Activated naive CD8-positive, alpha-beta T cell treated with anti-CD3 and anti-CD28 coated beads, Interleukin-2, amount 10 ng/mL, durations not matched to agents 7 days and 5 days (primary cell): Measurements from ENCODE around the gene SLC25A41. TPM values are rescaled to one million over a fixed set of nuclear protein-coding genes. Genes with fewer than 3 reads are reported as not detected.

Experiments used
- ATAC-seq: fragments of 150-1000 bp; cut with Tn5 transposase; one replicate; pipeline ENCODE4 v1.10.0; 2021; ENCODE audit warnings: low read depth, moderate library complexity
- POLR2A ChIA-PET: fragments of 350-600 bp; sonication (Branson Sonifier 250); formaldehyde crosslinking; loops from one replicate; lab custom pipeline; 2021; ENCODE audit warnings: antibody characterized with exemption; lab: Charles Lee
- DNase-seq: peaks from one replicate; pipeline ENCODE4 v3.0.0; 2021
- H3K27ac Mint-ChIP-seq: one replicate; pipeline ENCODE4 v1.8.0; 2022; ENCODE audit warnings: mild to moderate bottlenecking, mixed read lengths
- H3K27me3 Mint-ChIP-seq: one replicate; pipeline ENCODE4 v1.8.0; 2022; ENCODE audit warnings: mild to moderate bottlenecking, moderate library complexity, mixed read lengths
- H3K36me3 Mint-ChIP-seq: one replicate; pipeline ENCODE4 v1.8.0; 2021; ENCODE audit warnings: mild to moderate bottlenecking, mixed read lengths
- H3K4me1 Mint-ChIP-seq: one replicate; pipeline ENCODE4 v1.8.0; 2021; ENCODE audit warnings: mixed read lengths
- H3K4me3 Mint-ChIP-seq: one replicate; pipeline ENCODE4 v1.8.0; 2022; ENCODE audit warnings: mild to moderate bottlenecking, moderate library complexity, mixed read lengths
- H3K9me3 Mint-ChIP-seq: one replicate; pipeline ENCODE4 v1.8.0; 2021; ENCODE audit warnings: mixed read lengths
- total RNA-seq, 2 experiments: library from RNA; stranded (reverse); gene quantifications; one replicate each; pipeline ENCODE4 v1.2.3, GENCODE V29; 2021

The SLC25A41 gene
- total RNA-seq, 2 experiments from 2014 or later: 0.91 to 1.0 TPM

GRCh38 chr19:6417713-6418561 lies 15.6 kb downstream of the SLC25A41 start:
- Mint-ChIP-seq H3K4me3 (no peak overlapping the region), H3K27ac (no peak overlapping the region), H3K36me3 (peaks cover 16% of the 10 kb centered on the region), H3K4me1 (peaks cover 11% of the 10 kb centered on the region), H3K9me3 (no peaks in the 10 kb centered on the region), H3K27me3 (no peaks in the 10 kb centered on the region)
- DNase-seq (no peak), ATAC-seq (no peak)
- POLR2A ChIA-PET: no interaction called here

GRCh38 chr19:6416658-6417405 lies 16.7 kb downstream of the SLC25A41 start:
- no peak for ATAC-seq
- no peaks in the 10 kb centered on the region for H3K27me3 Mint-ChIP-seq
- DNase-seq: no peak
- H3K9me3 Mint-ChIP-seq: no peaks in the 10 kb centered on the region
- H3K4me1 Mint-ChIP-seq: peaks cover 2% of the 10 kb centered on the region
- POLR2A ChIA-PET: no interaction called here
- peaks cover 10% of the 10 kb centered on the region for H3K36me3 Mint-ChIP-seq
- no peak overlapping the region for H3K27ac Mint-ChIP-seq
- no peak overlapping the region for H3K4me3 Mint-ChIP-seq

GRCh38 chr19:6415591-6416190 lies 17.9 kb downstream of the SLC25A41 start:
- no peak overlapping the region for H3K27ac Mint-ChIP-seq
- POLR2A ChIA-PET: no interaction called here
- no peak for DNase-seq
- peaks cover 8% of the 10 kb centered on the region for H3K36me3 Mint-ChIP-seq
- H3K27me3 Mint-ChIP-seq: no peaks in the 10 kb centered on the region
- no peaks in the 10 kb centered on the region for H3K9me3 Mint-ChIP-seq
- no peak overlapping the region for H3K4me3 Mint-ChIP-seq
- peaks cover 2% of the 10 kb centered on the region for H3K4me1 Mint-ChIP-seq
- ATAC-seq: no peak

- no peaks in the 10 kb centered on the region for H3K9me3 Mint-ChIP-seq
- ATAC-seq (no peak), DNase-seq (no peak)
- no peak overlapping the region for H3K27ac Mint-ChIP-seq
- no peaks in the 10 kb centered on the region for H3K4me1 Mint-ChIP-seq
- POLR2A ChIA-PET: no interaction called here
- no peaks in the 10 kb centered on the region for H3K27me3 Mint-ChIP-seq
- no peak overlapping the region for H3K4me3 Mint-ChIP-seq
- H3K36me3 Mint-ChIP-seq: peaks cover 8% of the 10 kb centered on the region
These were observed 18.6 kb downstream of the SLC25A41 start for GRCh38 chr19:6414793-6415590.

GRCh38 chr19:6413721-6414643 lies 19.6 kb downstream of the SLC25A41 start:
- ATAC-seq: no peak
- H3K36me3 Mint-ChIP-seq: peaks cover 8% of the 10 kb centered on the region

GRCh38 chr19:6413291-6413690 lies 20.3 kb downstream of the SLC25A41 start:
- H3K9me3 Mint-ChIP-seq: no peaks in the 10 kb centered on the region
- DNase-seq (no peak), ATAC-seq (no peak)
- no peaks in the 10 kb centered on the region for H3K4me1 Mint-ChIP-seq
- POLR2A ChIA-PET: no interaction called here
- H3K4me3 Mint-ChIP-seq: no peak overlapping the region
- H3K27me3 Mint-ChIP-seq: no peaks in the 10 kb centered on the region
- H3K27ac Mint-ChIP-seq: no peak overlapping the region
- peaks cover 8% of the 10 kb centered on the region for H3K36me3 Mint-ChIP-seq

More at GRCh38 chr19:6413721-6414643, 19.6 kb downstream of the SLC25A41 start:
- no peak for DNase-seq
- POLR2A ChIA-PET: no interaction called here
- no peaks in the 10 kb centered on the region for H3K27me3 Mint-ChIP-seq
- no peaks in the 10 kb centered on the region for H3K9me3 Mint-ChIP-seq
- no peak overlapping the region for H3K27ac Mint-ChIP-seq
- H3K4me1 Mint-ChIP-seq: no peaks in the 10 kb centered on the region
- no peak overlapping the region for H3K4me3 Mint-ChIP-seq

- H3K27ac Mint-ChIP-seq: no peak overlapping the region
- H3K4me3 Mint-ChIP-seq: no peak overlapping the region
- peak; percentile 59 for DNase-seq
- peak; percentile 55 for ATAC-seq
- H3K4me1 Mint-ChIP-seq: no peaks in the 10 kb centered on the region
- peaks cover 8% of the 10 kb centered on the region for H3K36me3 Mint-ChIP-seq
- H3K27me3 Mint-ChIP-seq: no peaks in the 10 kb centered on the region
- H3K9me3 Mint-ChIP-seq: no peaks in the 10 kb centered on the region
- POLR2A ChIA-PET: no interaction called here
These were observed 21.0 kb downstream of the SLC25A41 start for GRCh38 chr19:6412447-6413091.

- DNase-seq: no peak
- H3K4me3 Mint-ChIP-seq: no peak overlapping the region
- H3K36me3 Mint-ChIP-seq: peaks cover 6% of the 10 kb centered on the region
- H3K27ac Mint-ChIP-seq: no peak overlapping the region
- POLR2A ChIA-PET: no interaction called here
- H3K27me3 Mint-ChIP-seq: no peaks in the 10 kb centered on the region
- H3K4me1 Mint-ChIP-seq: no peaks in the 10 kb centered on the region
- ATAC-seq: no peak
- no peaks in the 10 kb centered on the region for H3K9me3 Mint-ChIP-seq
These were observed 21.5 kb downstream of the SLC25A41 start for GRCh38 chr19:6412061-6412446.

- Mint-ChIP-seq H3K27ac (no peak overlapping the region), H3K9me3 (no peaks in the 10 kb centered on the region), H3K4me3 (no peak overlapping the region), H3K27me3 (no peaks in the 10 kb centered on the region), H3K36me3 (peaks cover 1% of the 10 kb centered on the region), H3K4me1 (no peaks in the 10 kb centered on the region)
- DNase-seq (no peak), ATAC-seq (no peak)
- POLR2A ChIA-PET: no interaction called here
These were observed 24.2 kb downstream of the SLC25A41 start for GRCh38 chr19:6409346-6409745.

GRCh38 chr19:6406401-6406800 lies 27.2 kb downstream of the SLC25A41 start:
- Mint-ChIP-seq H3K27ac (no peak overlapping the region), H3K36me3 (no peaks in the 10 kb centered on the region), H3K4me3 (no peak overlapping the region), H3K9me3 (no peaks in the 10 kb centered on the region), H3K27me3 (no peaks in the 10 kb centered on the region), H3K4me1 (peaks cover 2% of the 10 kb centered on the region)
- DNase-seq (no peak), ATAC-seq (no peak)
- POLR2A ChIA-PET: no interaction called here

GRCh38 chr19:6402837-6403608 lies 30.5 kb downstream of the SLC25A41 start:
- Mint-ChIP-seq H3K9me3 (no peaks in the 10 kb centered on the region), H3K27me3 (no peaks in the 10 kb centered on the region), H3K4me1 (peaks cover 3% of the 10 kb centered on the region), H3K4me3 (no peak overlapping the region), H3K36me3 (no peaks in the 10 kb centered on the region), H3K27ac (no peak overlapping the region)
- DNase-seq (no peak), ATAC-seq (no peak)
- POLR2A ChIA-PET: no interaction called here
